CD4-positive, alpha-beta T cell treated with Interleukin-15 for 4 hours (primary cell): ENCODE results near the gene TPSD1.
"Not testable (repeated sequence)": the region's sequence is repeated elsewhere in the genome, so short reads cannot be mapped to it uniquely, and the experiment has no call there.

ENCODE experiments used
- DNase-seq: peaks from one replicate; pipeline ENCODE4 v3.0.0-alpha.2; 2020; ENCODE audit warnings: low spot score

The TPSD1 gene

GRCh38 chr16:1262846-1263221 lies 7.0 kb downstream of the TPSD1 start:
- no peak for DNase-seq

- DNase-seq, result no peak
Measured at GRCh38 chr16:1263591-1264344, 7.9 kb downstream of the TPSD1 start.

GRCh38 chr16:1264345-1265089 lies 8.6 kb downstream of the TPSD1 start:
- DNase-seq, result no peak

GRCh38 chr16:1265090-1265630 lies 9.3 kb downstream of the TPSD1 start:
- no peak for DNase-seq

GRCh38 chr16:1265826-1266225 lies 10.0 kb downstream of the TPSD1 start:
- DNase-seq, result no peak

- not testable (repeated sequence) for DNase-seq
Measured at GRCh38 chr16:1269418-1269817, 13.5 kb downstream of the TPSD1 start.

- no peak for DNase-seq
Measured at GRCh38 chr16:1271380-1271723, 15.5 kb downstream of the TPSD1 start.

- not testable (repeated sequence) for DNase-seq
Measured at GRCh38 chr16:1271724-1272413, 16.0 kb downstream of the TPSD1 start.

- DNase-seq, result no peak
Measured at GRCh38 chr16:1272453-1273198, 16.8 kb downstream of the TPSD1 start.

- no peak for DNase-seq
Measured at GRCh38 chr16:1273816-1274215, 17.9 kb downstream of the TPSD1 start.

- no peak for DNase-seq
Measured at GRCh38 chr16:1274767-1275166, 18.9 kb downstream of the TPSD1 start.

- DNase-seq, result no peak
Measured at GRCh38 chr16:1275791-1276579, 20.1 kb downstream of the TPSD1 start.

GRCh38 chr16:1276580-1276878 lies 20.7 kb downstream of the TPSD1 start:
- no peak for DNase-seq

GRCh38 chr16:1277151-1277598 lies 21.3 kb downstream of the TPSD1 start:
- no peak for DNase-seq

GRCh38 chr16:1277617-1278282 lies 21.9 kb downstream of the TPSD1 start:
- no peak for DNase-seq

- DNase-seq, result no peak
Measured at GRCh38 chr16:1278477-1278876, 22.6 kb downstream of the TPSD1 start.

- DNase-seq, result no peak
Measured at GRCh38 chr16:1279081-1279944, 23.4 kb downstream of the TPSD1 start.

GRCh38 chr16:1279945-1280589 lies 24.2 kb downstream of the TPSD1 start:
- DNase-seq, result no peak

GRCh38 chr16:1280783-1281182 lies 24.9 kb downstream of the TPSD1 start:
- DNase-seq, result no peak
